Sigmoid colon (tissue), 7 donors: Measurements from ENCODE around the gene WDFY4. TPM values are rescaled to one million over a fixed set of nuclear protein-coding genes. Genes with fewer than 3 reads are reported as not detected.

Experiments
- DNase-seq: peaks from one replicate; pipeline ENCODE4 v3.0.0-alpha.2; 2019
- H3K27ac ChIP-seq, 4 donors: fragments of 200-600 bp; sonication (generic); one replicate each; pipeline ENCODE4 v1.5.1; 2016 to 2019; ENCODE audit warnings: mild to moderate bottlenecking in 1 of 4
- H3K27me3 ChIP-seq, 3 donors: fragments of 200-600 bp; sonication (generic); one replicate each; pipeline ENCODE4 v1.5.1; 2019; ENCODE audit warnings: mild to moderate bottlenecking in 1 of 3
- H3K36me3 ChIP-seq, 4 donors: fragments of 200-600 bp; sonication (generic); one replicate each; pipeline ENCODE4 v1.5.1; 2016 to 2019
- H3K4me1 ChIP-seq, 4 donors: fragments of 200-600 bp; sonication (generic); one replicate each; pipeline ENCODE4 v1.5.1; 2017 to 2019
- H3K4me3 ChIP-seq, 4 donors: fragments of 200-600 bp; sonication (generic); one replicate each; pipeline ENCODE4 v1.5.1; 2017 to 2019; ENCODE audit warnings: mild to moderate bottlenecking in 2 of 4, moderate library complexity in 1 of 4
- H3K9me3 ChIP-seq, 4 donors: fragments of 200-600 bp in 3 of 4; sonication (generic) in 3 of 4; one replicate each; pipeline versions ENCODE4 v1.5.1 to v1.6.1; 2013 to 2019
- CTCF ChIP-seq, 4 experiments: fragments of 450-650 bp in 3 of 4; fragments of 200-600 bp in 1 of 4; IDR thresholded peaks; one replicate each; pipeline ENCODE4 v1.5.1; 2016 to 2019; ENCODE audit warnings: antibody characterized with exemption in 4 of 4, mild to moderate bottlenecking in 3 of 4, moderate library complexity in 2 of 4
- EP300 ChIP-seq, 4 donors: sonication (generic); formaldehyde crosslinking; IDR thresholded peaks; one replicate each; pipeline ENCODE4 v1.6.1; 2017; ENCODE audit warnings: antibody characterized with exemption in 4 of 4
- POLR2A ChIP-seq, 2 donors: fragments of 450-650 bp; IDR thresholded peaks; one replicate each; pipeline ENCODE4 v1.6.1; 2016; ENCODE audit warnings: antibody characterized with exemption in 2 of 2, mild to moderate bottlenecking in 2 of 2, moderate library complexity in 2 of 2
- POLR2AphosphoS5 ChIP-seq, 4 donors: sonication (generic); formaldehyde crosslinking; IDR thresholded peaks; one replicate each; pipeline ENCODE4 v1.6.1; 2017; ENCODE audit warnings: antibody characterized with exemption in 4 of 4
- WGBS, 2 donors: extraction: QIAGEN DNeasy Blood & Tissue Kit; methylation state at CpG; one replicate each; pipeline ENCODE4 v1.1.7; 2013; 5-methylcytosine and 5-hydroxymethylcytosine counted together
- intact Hi-C: fragments of 100-400 bp; cut with DNase I; formaldehyde crosslinking; loops from one replicate; pipeline ENCODE4 v1.15.1; 2023
- polyA plus RNA-seq, 3 donors: library from polyadenylated mRNA; stranded (reverse); fragments of 200-250 nt; gene quantifications; one replicate each; pipeline ENCODE4 v1.2.3, GENCODE V29; 2013
- total RNA-seq, 4 donors: library from RNA; depleted of rRNA; stranded (reverse); fragments of >200 nt; gene quantifications; one replicate each; pipeline ENCODE4 v1.1.0, GENCODE V29; 2016
- donor health status: healthy with polysubstance abuse.
- donor health status: Bipolar disorder and iron deficiency.
- donor health status: healthy.

WDFY4 gene
- total and polyA plus RNA-seq, 7 donors: 0.60 to 18.6 (median 2.5) TPM

GRCh38 chr10:48739170-48739569, 54.5 kb downstream of the WDFY4 start:
- Histone ChIP-seq H3K27me3 (no peaks in the 10 kb centered on the region), H3K4me3 (no peak overlapping the region), H3K4me1 (no peaks in the 10 kb centered on the region), H3K27ac (no peak overlapping the region), H3K36me3 (no peaks in the 10 kb centered on the region), H3K9me3 (no peaks in the 10 kb centered on the region)
- no peak for DNase-seq
- 67 to 83% methylated on average over 7 of the region's 7 CpGs for WGBS, 2 donors
- intact Hi-C loops: no loop called here
- TF ChIP-seq POLR2A (IDR thresholded peaks at IDR 0.05) (no peak), POLR2AphosphoS5 (IDR thresholded peaks at IDR 0.05) (no peak), EP300 (IDR thresholded peaks at IDR 0.05) (no peak), CTCF (IDR thresholded peaks at IDR 0.05) (no peak)

- no peak for DNase-seq
- no peaks in the 10 kb centered on the region for H3K4me1 ChIP-seq
- WGBS, 2 donors: 71 to 82% methylated on average over 11 of the region's 11 CpGs
- no peaks in the 10 kb centered on the region for H3K36me3 ChIP-seq
- no peaks in the 10 kb centered on the region for H3K27me3 ChIP-seq
- intact Hi-C loops: no loop called here
- no peak for TF ChIP-seq POLR2A (IDR thresholded peaks at IDR 0.05)
- no peak for TF ChIP-seq CTCF (IDR thresholded peaks at IDR 0.05)
- no peak for TF ChIP-seq EP300 (IDR thresholded peaks at IDR 0.05)
- TF ChIP-seq POLR2AphosphoS5 (IDR thresholded peaks at IDR 0.05): no peak
- no peak overlapping the region for H3K27ac ChIP-seq
- no peak overlapping the region for H3K4me3 ChIP-seq
- no peaks in the 10 kb centered on the region for H3K9me3 ChIP-seq
These were observed 55.5 kb downstream of the WDFY4 start for GRCh38 chr10:48740015-48740707.

DNA sequence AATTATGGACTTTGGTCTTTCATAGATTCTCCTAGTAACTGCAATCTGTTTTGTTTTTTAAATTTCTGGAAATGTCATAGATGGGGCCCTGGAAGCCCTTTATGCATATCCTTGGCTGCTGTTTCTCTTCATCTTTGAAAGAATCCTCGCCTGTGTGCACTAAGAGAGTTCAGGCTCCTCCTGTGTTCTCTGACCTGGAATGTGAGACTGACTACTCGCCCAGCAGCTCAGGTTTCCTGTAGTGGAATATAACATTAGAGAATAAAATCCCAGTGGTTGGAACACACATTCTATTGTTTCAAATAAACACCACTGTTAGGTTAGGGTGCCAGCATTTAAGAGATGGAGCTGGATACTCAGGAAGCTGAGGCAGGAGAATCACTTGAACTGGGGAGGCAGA, 56.3 kb downstream of the WDFY4 start:
- Histone ChIP-seq H3K27me3 (no peaks in the 10 kb centered on the region), H3K27ac (no peak overlapping the region), H3K4me3 (no peak overlapping the region), H3K4me1 (no peaks in the 10 kb centered on the region), H3K9me3 (no peaks in the 10 kb centered on the region), H3K36me3 (no peaks in the 10 kb centered on the region)
- WGBS, 2 donors: 69 to 75% methylated on average over 2 of the region's 2 CpGs
- no peak for TF ChIP-seq POLR2A (IDR thresholded peaks at IDR 0.05)
- no peak for TF ChIP-seq POLR2AphosphoS5 (IDR thresholded peaks at IDR 0.05)
- no peak for TF ChIP-seq EP300 (IDR thresholded peaks at IDR 0.05)
- no peak for TF ChIP-seq CTCF (IDR thresholded peaks at IDR 0.05)
- intact Hi-C loops: no loop called here
- DNase-seq: no peak

DNA sequence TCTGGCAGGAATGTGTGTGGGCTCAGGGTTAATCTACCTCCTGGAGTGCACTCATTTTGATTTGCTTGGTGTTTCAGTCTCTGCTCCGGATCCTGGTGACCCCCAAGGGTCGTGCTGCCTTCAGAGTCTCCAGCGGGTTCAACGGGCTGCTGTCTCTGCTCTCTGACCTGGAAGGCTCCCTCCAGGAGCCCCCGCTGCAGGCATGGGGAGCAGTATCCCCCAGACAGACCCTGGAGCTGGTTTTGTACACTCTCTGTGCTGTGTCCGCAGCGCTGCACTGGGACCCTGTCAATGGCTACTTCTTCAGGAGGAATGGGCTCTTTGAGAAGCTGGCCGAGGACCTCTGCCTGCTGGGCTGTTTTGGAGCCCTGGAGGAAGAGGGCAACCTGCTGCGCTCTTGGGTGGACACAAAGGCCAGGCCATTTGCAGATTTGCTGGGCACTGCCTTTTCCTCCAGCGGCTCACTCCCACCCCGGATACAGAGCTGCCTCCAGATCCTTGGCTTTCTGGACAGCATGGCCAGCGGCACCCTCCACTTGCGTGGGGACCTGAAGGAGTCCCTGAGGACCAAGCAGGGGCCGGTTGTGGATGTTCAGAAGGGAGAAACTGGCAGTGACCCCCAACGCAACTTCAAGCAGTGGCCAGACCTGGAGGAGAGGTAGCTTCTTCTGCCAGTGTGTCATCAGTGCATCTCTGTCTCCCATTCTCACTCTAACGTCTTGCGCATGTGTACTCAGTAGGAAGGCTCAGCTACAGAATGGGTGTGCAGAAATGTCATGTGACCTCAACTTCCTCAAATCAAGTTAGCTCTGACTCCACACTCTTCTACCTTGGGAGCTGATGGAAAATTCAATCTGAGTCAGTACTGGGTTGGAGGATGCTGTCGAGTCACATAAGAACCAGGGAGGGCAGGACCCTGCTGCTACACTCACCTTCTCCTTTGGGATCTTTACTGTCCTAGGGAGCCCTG, 58.5 kb downstream of the WDFY4 start:
- no peaks in the 10 kb centered on the region for H3K27me3 ChIP-seq
- TF ChIP-seq POLR2A (IDR thresholded peaks at IDR 0.05) (no peak), EP300 (IDR thresholded peaks at IDR 0.05) (no peak), CTCF (IDR thresholded peaks at IDR 0.05) (no peak), POLR2AphosphoS5 (IDR thresholded peaks at IDR 0.05) (no peak)
- DNase-seq: no peak
- H3K27ac ChIP-seq: no peak overlapping the region
- no peaks in the 10 kb centered on the region for H3K9me3 ChIP-seq
- intact Hi-C loops: no loop called here
- no peak overlapping the region for H3K4me3 ChIP-seq
- no peaks in the 10 kb centered on the region for H3K4me1 ChIP-seq
- no peaks in the 10 kb centered on the region for H3K36me3 ChIP-seq
- WGBS, 2 donors: 89 to 92% methylated on average over 18 of the region's 18 CpGs
